Cardiac muscle cell (in vitro differentiated cells and primary cell): Measurements from ENCODE around the gene IL11. TPM values are rescaled to one million over a fixed set of nuclear protein-coding genes. Genes with fewer than 3 reads are reported as not detected.

ENCODE experiments used
- DNase-seq, 2 donors: peaks; one replicate each; pipeline versions ENCODE4 v3.0.0 to v3.0.0-alpha.2; 2010 to 2017; ENCODE audit warnings: low read depth in 1 of 2, low spot score in 1 of 2
- H3K27ac ChIP-seq: fragments of 200-600 bp; sonication (generic); 2 replicates; pipeline ENCODE4 v1.5.1; 2016
- H3K27me3 ChIP-seq: fragments of 200-600 bp; sonication (generic); 2 replicates; pipeline ENCODE4 v1.6.0; 2016; ENCODE audit warnings: control low read depth
- H3K36me3 ChIP-seq: fragments of 200-600 bp; sonication (generic); 2 replicates; pipeline ENCODE4 v1.5.1; 2016; ENCODE audit warnings: control low read depth
- H3K4me1 ChIP-seq: fragments of 200-600 bp; sonication (generic); 2 replicates; pipeline ENCODE4 v1.8.1; 2017; ENCODE audit warnings: low read depth, mild to moderate bottlenecking, mixed run types
- H3K4me3 ChIP-seq: fragments of 200-600 bp; sonication (generic); 2 replicates; pipeline ENCODE4 v1.5.1; 2016; ENCODE audit warnings: mild to moderate bottlenecking
- H3K9me3 ChIP-seq: fragments of 200-600 bp; sonication (generic); 2 replicates; pipeline ENCODE4 v1.5.1; 2017; ENCODE audit warnings: low read depth, mild to moderate bottlenecking, control low read depth
- polyA plus RNA-seq: library from polyadenylated mRNA; unstranded; fragments of >200 nt; fragmentation: Nextera tagmentation; extraction: Ambion mirVana; gene quantifications from 2 replicates; pipeline ENCODE4 v1.2.1, GENCODE V29; 2016
- total RNA-seq: library from RNA; depleted of rRNA; stranded (reverse); fragments of >200 nt; gene quantifications from 2 replicates; pipeline ENCODE4 v1.2.3, GENCODE V29; 2016
- TF ChIP-seq, protein P1 (sequence below): IDR thresholded peaks from 2 replicates; pipeline ENCODE4 v1.5.1; 2012; ENCODE audit warnings: low read depth, mild to moderate bottlenecking, low read length

Gene IL11
- total and polyA plus RNA-seq, 2 experiments from 2014 or later: 0.12 TPM; not detected in 1

DNA sequence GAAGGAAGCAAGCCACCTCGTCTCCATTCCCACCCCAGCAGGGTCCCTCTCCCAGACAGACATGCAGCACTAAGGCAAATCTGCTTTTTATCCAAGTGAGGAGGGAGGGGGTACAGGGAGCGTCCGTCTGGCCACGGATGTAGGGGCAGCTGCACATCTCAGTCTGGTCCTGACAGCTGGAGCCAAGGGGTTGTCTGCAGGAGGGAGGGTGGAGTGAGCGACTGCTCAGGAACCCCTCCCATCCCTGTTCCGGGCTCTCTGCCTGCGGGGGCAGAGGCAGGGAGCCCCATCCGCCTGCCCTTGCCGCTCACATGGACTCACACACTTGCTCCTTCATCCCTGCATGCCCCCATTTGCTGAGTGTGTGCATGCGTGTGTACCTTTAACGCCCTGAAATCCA lies 8.9 kb upstream of the IL11 start:
- DNase-seq: no peak
- TF ChIP-seq, protein P1, sequence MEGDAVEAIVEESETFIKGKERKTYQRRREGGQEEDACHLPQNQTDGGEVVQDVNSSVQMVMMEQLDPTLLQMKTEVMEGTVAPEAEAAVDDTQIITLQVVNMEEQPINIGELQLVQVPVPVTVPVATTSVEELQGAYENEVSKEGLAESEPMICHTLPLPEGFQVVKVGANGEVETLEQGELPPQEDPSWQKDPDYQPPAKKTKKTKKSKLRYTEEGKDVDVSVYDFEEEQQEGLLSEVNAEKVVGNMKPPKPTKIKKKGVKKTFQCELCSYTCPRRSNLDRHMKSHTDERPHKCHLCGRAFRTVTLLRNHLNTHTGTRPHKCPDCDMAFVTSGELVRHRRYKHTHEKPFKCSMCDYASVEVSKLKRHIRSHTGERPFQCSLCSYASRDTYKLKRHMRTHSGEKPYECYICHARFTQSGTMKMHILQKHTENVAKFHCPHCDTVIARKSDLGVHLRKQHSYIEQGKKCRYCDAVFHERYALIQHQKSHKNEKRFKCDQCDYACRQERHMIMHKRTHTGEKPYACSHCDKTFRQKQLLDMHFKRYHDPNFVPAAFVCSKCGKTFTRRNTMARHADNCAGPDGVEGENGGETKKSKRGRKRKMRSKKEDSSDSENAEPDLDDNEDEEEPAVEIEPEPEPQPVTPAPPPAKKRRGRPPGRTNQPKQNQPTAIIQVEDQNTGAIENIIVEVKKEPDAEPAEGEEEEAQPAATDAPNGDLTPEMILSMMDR: no peak
- H3K27ac ChIP-seq: no peak overlapping the region
- no peaks in the 10 kb centered on the region for H3K36me3 ChIP-seq
- peaks cover 23% of the 10 kb centered on the region for H3K27me3 ChIP-seq
- no peaks in the 10 kb centered on the region for H3K4me1 ChIP-seq
- no peak overlapping the region for H3K4me3 ChIP-seq
- H3K9me3 ChIP-seq: no peaks in the 10 kb centered on the region

DNA sequence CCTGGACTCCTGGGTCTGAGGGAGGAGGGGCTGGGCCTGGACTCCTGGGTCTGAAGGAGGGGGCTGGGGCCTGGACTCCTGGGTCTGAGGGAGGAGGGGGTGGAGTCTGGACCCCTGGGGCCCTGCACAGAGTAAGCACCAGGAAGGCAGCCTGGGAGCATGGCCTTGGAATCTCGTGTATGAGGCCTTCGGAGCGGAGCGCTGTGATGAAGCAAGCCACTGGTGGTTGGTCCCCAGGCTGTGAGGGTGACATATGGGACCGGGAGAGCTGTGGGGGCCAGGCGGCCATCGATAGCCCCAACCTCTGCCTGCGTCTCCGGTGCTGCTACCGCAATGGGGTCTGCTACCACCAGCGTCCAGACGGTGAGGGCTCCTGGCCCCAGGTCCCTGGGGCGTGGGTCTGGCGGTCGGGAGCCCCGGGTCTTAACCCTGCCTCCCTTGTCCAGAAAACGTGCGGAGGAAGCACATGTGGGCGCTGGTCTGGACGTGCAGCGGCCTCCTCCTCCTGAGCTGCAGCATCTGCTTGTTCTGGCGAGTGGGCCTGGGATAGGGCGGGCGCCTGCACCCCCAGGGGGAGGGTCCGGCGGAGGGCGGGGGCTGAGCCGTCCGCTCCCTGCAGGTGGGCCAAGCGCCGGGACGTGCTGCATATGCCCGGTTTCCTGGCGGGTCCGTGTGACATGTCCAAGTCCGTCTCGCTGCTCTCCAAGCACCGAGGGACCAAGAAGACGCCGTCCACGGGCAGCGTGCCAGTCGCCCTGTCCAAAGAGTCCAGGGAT lies 7.3 kb upstream of the IL11 start:
- H3K27ac ChIP-seq: no peak overlapping the region
- no peaks in the 10 kb centered on the region for H3K36me3 ChIP-seq
- H3K4me1 ChIP-seq: no peaks in the 10 kb centered on the region
- no peak overlapping the region for H3K4me3 ChIP-seq
- H3K27me3 ChIP-seq: peaks cover 24% of the 10 kb centered on the region
- TF ChIP-seq, protein P1: no peak
- DNase-seq: no peak
- H3K9me3 ChIP-seq: no peaks in the 10 kb centered on the region

DNA sequence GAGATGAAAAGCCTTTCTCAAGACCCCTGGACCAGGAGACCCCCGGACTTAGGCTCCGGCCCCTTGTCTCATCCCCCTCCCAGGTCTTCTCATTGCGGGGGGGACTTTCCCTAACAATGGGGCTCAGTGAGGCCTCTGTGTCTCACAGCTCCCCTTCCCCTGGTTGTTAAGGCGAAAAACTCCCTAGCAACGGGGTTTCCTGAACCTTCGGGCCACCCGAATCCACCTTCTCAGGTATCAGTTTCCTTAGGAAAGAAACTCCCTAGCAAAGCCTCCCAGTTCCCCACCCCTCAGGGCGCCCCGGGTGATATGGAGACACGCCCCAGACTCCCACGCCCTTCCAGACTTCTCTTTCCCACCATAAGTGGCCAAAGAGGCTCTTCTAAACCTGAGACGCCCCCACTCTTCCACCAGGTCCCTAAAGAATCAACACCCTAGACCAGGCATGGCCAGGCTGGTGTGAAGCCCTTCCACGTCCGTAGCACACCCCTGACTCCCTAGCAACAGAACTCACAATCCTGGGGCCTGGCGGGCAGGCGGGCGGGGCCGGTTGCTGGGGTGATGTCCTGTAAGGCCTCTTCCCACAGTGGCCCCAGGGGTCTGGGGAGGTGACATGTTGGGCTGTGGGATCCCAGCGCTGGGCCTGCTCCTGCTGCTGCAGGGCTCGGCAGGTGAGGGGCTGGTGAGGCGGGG lies 6.1 kb upstream of the IL11 start, which contains the start of gene TMEM190:
TSS of gene TMEM190 (plus strand) at position 586 of the 693 bp plus-strand sequence. CDS start at position 614, 28 bp downstream.
- no peak within 1 kb of the TSS for H3K4me3 ChIP-seq
- no peak for DNase-seq
- no peaks in the 10 kb centered on the region for H3K36me3 ChIP-seq
- H3K27me3 ChIP-seq: peaks cover 35% of the 10 kb centered on the region
- no peak within 1 kb of the TSS for H3K27ac ChIP-seq
- no peaks in the 10 kb centered on the region for H3K4me1 ChIP-seq
- TF ChIP-seq, protein P1: no peak
- H3K9me3 ChIP-seq: no peaks in the 10 kb centered on the region

DNA sequence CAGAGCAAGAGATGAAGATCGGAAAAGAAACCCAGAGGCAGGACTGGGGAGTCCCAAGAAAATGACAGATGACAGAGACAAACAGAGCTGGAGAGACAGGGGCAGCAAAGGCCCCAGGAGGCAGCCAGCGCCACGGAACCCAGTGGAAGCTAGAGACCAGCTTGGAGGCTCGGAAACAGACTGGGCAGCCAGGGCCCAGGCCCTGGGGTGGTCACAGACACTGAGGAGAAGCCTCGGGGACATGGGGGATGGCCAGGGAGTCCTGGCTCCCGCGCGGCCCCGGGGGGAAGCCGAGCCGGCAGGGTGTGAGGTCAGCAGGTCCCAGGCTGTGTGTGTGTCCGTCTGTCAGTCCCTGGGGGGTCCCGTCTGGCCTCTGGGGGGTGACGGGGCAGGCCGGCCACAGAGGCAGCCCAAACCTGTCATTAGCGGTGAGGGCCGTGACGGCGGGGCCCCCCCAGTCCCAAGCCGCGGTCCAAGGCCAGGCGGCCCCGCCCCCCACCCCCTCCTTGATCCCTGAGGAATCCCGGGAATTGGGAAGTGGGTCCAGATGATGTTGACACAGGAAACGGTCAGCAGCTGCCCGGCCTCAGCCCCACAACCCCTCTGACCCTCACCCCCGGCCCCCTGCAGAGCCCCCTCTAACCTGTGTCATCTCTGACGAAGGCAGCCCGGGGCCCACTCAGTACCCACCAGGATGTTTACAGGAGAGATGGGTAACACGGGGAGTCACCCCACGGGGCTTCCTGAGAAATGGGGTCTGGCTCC lies 3.9 kb upstream of the IL11 start:
- Histone ChIP-seq H3K4me3 (no peak overlapping the region), H3K27me3 (peaks cover 57% of the 10 kb centered on the region), H3K9me3 (no peaks in the 10 kb centered on the region), H3K27ac (no peak overlapping the region), H3K36me3 (no peaks in the 10 kb centered on the region), H3K4me1 (peaks cover 4% of the 10 kb centered on the region)
- peak in 1 of 2 donors; percentile 50 for DNase-seq
- TF ChIP-seq, protein P1: no peak

DNA sequence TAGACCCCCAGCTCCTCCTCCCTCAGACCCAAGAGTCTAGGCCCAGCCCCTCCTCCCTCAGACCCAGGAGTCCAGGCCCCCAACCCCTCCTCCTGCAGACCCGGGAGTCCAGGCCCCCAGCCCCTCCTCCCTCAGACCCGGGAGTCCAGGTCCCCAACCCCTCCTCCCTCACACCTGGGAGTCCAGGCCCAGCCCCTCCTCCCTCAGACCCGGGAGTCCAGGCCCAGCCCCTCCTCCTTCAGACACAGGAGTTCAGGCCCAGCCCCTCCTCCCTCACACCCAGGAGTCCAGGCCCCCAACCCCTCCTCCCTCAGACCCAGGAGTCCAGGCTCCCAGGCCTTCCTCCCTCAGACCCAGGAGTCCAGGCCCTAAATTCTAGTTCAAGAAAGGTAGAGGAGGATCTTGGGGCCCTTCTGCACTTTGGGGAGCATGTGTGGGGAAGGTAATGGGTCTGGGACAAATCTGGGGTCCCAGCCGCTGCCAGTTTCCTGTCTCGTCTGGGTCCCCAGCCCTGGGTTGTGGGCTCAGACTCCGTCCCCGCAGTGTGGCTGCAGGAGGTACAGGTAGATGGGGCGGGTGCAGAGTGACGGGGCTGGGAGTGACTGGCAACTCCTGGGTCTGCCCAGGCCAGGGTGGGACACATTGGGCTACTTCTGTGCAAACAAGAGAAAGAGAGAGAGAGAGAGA lies 3.2 kb upstream of the IL11 start:
- peaks cover 57% of the 10 kb centered on the region for H3K27me3 ChIP-seq

More for the DNA sequence above, 3.2 kb upstream of the IL11 start:
- DNase-seq: no peak
- Histone ChIP-seq H3K4me1 (peaks cover 4% of the 10 kb centered on the region), H3K27ac (no peak overlapping the region), H3K36me3 (no peaks in the 10 kb centered on the region), H3K9me3 (no peaks in the 10 kb centered on the region), H3K4me3 (no peak overlapping the region)
- TF ChIP-seq, protein P1: no peak
